Activated CD8-positive, alpha-beta memory T cell treated with anti-CD3 and anti-CD28 coated beads for 48 hours (primary cell): Measurements from ENCODE around the gene OTX2.

ENCODE experiments used
- DNase-seq, 3 experiments: peaks; one replicate each; pipeline ENCODE4 v3.0.0-alpha.2; 2020; ENCODE audit warnings: low read depth in 2 of 3, low spot score in 2 of 3

OTX2 gene

DNA sequence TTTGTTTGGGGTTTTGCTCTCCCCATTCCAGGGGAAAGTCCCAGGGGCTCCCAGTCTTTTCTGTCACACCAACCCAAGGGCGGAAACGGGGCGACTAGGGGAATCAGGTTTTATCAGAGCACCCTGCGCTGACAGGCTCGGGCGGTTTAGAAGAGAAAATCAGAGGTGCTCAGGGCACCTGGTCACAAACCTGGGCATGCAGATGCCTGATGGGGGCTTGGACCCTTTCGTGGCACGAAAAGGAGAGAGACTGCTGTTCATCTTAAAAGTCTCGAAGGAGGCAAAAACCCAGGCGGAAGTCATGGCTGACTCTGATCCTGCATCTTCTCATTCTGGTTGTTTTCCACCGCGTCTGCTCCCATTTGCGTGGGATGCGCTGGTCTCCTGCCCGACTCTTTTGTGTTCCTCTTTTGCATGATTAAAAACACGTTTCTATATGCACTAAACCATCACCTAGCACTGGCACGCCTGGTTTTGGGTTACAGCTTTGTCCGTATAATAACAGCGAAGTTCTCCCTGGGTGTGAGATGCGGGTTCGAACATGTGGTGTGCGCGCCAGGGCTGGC lies 13.2 kb downstream of the OTX2 start:
- DNase-seq = no peak

- no peak for DNase-seq
Measured at GRCh38 chr14:56796259-56796658, 14.0 kb downstream of the OTX2 start.

DNA sequence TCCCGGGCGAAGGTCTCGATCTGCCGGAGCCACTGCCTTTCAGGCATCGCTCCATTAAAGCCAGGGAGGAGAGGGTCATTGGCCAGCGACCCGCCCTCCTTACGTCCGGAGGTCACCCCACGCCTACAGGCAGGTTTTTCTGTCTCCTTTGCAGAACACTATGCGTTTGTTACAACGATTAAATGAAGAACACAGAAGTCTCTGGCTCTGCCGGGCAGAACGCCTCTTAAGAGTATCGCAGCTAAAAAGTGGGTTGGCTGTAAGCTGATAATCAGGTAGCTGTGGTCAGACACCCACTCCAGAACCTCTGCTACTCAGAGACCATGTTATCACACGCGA lies 15.0 kb downstream of the OTX2 start:
- no peak for DNase-seq

DNA sequence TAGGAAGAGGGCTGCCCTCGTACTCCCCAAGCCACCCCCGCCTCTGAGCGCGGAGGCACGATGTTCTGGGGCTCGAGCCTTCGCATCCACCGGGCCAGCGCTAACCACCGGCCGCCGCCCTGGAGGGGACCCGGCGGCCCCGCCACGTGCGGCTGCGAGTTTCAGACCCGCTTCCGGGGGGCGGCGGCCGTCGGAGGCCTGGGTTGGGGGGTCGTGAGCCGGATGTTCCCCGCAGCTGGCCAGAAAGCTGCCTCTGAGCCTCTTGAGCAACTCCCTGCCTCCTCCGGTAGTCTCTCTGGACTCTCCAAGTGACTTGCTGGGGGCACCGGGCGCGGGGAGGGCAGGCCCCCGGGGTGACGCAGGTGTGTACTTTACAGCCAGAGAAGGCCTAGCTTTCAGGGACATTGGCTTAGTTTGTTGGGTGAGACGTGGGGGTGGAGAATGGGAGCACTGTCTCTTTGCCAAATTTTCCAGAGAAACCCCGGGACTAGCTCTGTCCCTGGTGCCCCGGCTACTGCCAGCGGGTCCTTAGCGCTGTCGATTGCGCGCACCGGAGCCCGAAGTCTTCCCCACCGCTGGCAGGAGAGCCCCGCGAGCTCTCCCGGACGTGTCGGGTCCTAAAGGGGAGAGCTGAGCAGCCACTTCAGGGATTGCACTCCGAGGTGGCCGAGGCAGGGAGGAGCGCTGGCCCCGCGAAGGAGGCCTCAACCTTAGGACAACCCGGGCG lies 15.6 kb downstream of the OTX2 start:
- no peak for DNase-seq

GRCh38 chr14:56794088-56794556 lies 16.2 kb downstream of the OTX2 start:
- no peak for DNase-seq

DNA sequence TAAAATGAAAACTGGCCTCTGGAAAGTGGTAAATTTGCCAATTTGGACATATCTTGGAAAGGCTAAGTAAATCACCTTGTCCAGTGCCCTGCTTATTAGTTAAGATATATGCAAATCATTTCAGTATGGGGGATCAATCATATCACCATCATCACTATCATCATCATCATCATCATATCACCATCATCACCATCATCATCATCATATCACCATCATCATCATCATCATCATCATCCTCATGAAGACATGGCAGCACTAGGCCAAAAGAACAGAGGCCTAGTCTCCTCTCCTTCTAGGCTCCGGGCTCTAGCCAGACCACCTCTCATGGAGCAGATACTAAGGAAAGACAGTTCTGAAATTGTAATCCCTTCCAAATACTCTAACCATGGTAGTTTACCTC lies 20.3 kb downstream of the OTX2 start:
- DNase-seq = no peak

DNA sequence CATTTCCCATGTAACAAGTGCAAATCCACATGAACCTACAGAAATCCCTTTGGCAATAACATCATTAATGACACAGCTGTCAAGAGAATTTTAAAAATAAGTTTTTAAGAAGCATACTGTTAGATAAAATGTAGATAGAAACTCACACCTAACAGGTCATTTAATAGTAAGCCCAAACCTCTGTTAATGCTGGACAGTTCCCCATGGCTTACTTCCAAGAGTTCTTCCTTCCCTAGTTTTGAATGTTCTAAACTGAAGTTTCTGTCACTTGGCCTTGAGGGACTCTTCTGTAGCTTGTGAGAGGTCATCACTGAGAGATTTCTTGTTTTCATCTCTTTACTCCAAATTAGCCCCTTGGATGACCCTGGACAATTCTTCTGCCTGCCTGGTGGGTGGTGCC lies 22.7 kb downstream of the OTX2 start:
- no peak for DNase-seq

- DNase-seq = no peak
Measured at GRCh38 chr14:56782711-56783110, 27.6 kb downstream of the OTX2 start.

GRCh38 chr14:56774503-56774902 lies 35.8 kb downstream of the OTX2 start:
- no peak for DNase-seq

- DNase-seq = no peak
Measured at GRCh38 chr14:56770512-56770911, 39.8 kb downstream of the OTX2 start.

GRCh38 chr14:56760164-56760914 lies 49.9 kb downstream of the OTX2 start:
- no peak for DNase-seq

- no peak for DNase-seq
Measured at GRCh38 chr14:56759633-56760032, 50.6 kb downstream of the OTX2 start.

DNA sequence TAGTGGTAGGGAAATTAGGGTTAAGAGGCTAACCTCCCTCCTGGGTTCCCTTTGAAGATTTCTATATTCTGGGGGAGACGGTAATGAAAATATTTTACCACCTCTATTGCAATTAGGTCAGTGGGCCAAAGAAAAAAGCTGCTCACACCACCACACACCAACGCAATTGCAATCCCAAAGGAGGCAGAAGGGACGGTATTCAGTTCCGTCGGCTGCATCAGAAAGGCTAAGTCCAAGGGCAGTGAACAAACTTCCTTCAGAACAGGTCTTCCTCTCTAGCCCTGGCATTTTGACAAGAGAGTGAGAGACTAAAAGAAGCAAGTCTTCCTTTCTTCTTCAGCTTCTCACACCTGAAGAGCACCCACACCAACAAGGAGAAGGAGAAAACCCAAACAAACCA lies 51.2 kb downstream of the OTX2 start:
- DNase-seq = no peak

DNA sequence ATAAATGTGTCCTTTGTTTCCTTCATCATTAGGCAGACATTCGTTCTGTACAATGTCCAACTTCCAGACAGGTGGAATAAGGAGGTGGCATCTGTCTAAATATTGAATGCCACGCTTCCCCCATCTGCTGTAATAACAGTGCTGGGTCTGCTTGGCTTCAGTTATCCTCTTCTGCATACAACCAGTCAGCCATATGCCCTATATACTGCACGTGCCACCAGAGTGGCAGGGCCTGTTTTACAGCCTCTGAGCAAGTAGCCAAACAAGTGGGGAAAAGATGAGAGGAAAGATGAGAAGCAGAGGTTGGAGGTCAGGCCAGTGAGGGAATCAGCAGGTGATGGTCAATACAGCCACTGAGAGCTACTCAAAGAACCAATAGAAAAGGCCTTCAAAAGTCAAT lies 55.4 kb downstream of the OTX2 start:
- no peak for DNase-seq

GRCh38 chr14:56753396-56753795 lies 56.9 kb downstream of the OTX2 start:
- no peak for DNase-seq

GRCh38 chr14:56752428-56752827 lies 57.9 kb downstream of the OTX2 start:
- DNase-seq = no peak

- DNase-seq = no peak
Measured at GRCh38 chr14:56751471-56751870, 58.8 kb downstream of the OTX2 start.
